ENCODE results near the gene B3GNT5.

Gene B3GNT5

DNA sequence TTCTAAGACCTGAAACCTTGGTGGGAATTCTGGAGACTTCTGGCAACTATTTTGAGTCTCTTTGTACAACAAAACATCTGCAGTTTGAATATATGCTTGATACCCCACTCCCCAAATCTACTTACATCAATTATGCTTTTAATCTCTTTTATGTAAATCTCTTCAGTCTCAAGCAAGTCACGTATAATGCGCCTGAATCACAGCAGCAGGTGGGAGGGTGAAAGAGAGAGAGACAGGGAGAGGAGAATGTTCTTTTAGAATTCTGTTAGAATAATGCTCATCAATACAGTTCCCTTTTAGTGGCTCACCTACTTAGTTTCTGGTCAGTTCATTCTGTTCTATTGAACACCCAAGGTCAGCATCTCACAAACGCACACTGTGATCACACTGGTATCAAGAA is 22.2 kb upstream of the B3GNT5 start:
- DNase-seq (ENCODE audit: low read depth) = no peak

DNA sequence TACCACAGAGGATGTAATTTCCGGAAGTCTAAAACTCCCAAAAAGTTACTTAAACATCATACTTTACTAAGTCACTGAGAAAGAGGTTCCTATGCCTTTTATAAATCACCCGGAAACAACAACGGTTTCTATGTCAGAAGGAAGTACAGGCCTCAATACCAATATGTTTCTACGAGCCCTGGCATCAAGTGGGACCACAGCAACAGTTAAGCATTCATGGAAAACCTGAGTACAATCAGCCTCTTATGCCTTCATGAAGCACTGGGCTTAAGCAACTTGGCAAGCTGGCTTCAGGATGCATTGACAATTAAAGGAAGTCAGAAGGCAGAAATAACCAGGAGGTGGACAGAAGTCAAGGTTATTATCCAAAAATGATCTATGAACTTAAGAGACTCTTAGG is 19.1 kb upstream of the B3GNT5 start:
- no peak for DNase-seq (ENCODE audit: low read depth)

DNA sequence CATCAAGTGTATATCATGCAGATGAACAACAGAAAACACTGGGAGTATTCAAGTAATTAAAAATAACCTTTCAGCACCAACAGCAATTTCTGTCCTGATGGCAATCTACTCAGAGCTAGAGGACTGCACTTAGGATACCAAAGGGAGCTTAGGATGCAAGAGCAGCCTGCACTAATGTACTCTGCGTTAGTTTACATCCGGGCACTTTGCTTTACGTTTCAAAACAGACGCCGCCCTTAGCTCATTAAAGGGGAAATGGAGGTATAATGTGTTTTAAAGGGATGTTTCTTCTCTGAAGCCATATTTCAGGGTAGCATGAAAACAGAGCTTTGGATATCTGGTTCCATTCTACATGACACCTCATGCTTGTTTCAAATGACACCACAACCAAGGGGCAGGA is 14.0 kb upstream of the B3GNT5 start:
- DNase-seq (ENCODE audit: low read depth) = no peak

DNA sequence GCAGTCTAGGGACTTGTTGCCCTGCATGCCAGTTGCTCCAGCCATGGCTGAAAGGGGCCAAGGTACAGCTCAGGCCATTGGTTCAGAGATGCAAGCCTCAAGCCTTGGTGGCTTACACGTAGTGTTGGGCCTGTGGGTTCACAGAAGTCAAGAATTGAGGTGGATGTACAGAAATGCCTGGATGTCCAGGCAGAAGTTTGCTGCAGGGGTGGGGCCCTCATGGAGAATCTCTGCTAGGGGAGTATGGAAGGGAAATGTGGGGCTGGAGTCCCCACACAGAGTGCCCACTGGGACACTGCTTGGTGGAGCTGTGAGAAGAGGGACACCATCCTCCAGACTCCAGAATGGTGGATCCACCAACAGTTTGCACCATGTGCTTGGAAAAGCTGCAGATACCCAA is 10.6 kb upstream of the B3GNT5 start:
- no peak for DNase-seq (ENCODE audit: low read depth)

DNA sequence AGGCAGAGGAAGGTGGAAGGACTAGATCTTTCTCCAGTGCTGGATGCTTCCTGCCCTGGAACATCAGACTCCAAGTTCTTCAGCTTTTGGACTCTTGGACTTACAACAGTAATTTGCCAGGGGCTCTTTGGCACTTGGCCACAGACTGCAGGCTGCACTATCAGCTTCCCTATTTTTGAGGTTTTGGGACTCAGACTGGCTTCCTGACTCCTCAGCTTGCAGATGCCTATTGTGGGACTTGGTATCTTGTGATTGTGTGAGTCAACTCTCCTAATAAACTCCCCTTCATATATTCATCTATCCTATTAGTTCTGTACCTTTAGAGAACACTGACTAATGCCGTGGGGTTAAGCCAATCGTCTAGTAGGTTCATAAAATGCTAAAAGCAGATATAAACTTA is 8.8 kb upstream of the B3GNT5 start:
- no peak for DNase-seq (ENCODE audit: low read depth)

DNA sequence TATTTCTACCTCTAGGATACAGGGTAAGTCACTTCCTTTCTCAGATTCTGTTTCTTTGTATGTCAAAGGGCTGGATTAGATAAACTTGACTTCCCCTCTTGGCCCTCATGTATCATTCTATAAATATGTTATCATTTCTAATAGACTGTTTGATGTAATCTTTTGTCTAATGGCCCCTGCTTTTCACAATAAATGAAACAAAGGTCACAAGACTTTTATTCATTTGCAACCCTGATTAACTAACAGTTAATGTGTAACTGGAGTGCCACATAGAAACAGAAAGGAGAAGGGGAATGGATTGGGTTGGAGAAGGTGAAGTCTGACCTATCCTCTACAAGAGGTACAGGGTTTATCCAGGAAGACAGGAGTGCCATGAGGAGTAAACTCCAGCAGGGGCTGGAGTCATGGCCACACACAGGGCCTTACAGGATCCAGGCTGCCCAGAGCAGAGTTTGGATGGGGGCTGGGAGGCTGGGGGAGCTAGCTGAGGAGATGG is 8.0 kb upstream of the B3GNT5 start:
- no peak for DNase-seq (ENCODE audit: low read depth)

DNA sequence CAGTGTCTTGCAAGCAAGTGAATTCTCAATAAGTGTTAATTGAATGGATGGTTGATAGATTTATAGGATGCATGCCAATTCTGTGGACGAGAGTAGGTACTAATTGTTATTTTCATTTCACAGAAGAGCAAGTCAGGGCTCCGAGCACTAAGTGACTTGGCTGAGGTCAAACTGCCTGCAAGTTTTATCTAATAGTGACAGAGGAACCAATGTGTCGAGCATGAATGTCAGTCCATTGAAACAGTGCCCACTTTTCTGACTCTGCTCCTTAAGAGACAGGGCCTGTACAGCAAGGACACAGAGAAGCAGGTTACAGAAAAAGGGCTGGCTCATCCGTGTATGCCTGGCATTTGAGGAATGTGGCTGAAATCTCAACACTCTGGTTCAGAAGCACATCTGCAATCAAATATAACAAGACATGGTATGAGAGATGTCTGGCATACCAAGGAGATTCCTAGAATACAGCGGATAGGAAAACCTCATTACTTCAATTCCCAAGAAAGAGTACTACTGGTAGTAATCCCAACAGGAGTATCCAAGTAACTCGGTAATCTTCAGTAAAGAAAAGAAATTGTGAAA is 6.0 kb upstream of the B3GNT5 start:
- no peak for DNase-seq (ENCODE audit: low read depth)

DNA sequence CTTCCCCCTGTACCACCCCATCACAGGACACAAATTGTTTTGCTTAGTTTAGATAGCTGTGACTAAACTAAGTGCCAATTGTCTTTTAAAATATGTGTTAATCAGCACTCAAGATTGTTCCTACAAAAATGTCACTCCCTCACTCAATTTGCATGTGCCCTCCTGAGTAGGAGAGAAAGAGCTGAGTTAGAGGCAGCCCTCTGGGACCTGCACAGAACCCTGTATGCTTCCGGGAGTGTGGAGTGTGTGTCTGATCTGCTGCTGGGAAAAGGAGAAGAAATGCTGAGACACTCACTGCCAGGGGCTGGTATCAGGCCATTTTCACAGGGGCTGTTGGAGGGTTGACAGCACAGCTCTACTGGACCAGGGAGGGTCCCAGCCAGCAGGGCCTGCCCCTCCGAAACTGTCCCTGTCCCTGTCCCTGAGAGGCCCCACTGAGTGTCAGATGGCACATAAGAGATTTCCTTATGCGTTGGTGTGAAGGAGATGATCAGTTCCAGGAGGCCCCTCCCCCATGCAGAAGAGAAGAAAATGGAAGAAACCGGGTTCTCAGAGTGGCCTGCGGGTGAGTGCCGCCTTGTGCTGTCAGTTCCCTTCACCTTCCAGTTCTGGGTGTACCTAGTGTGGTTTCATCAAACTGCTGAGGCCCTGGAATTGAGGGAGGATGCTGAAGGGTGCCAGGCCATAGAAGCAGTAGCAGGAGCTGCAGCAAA is 3.9 kb upstream of the B3GNT5 start:
- DNase-seq (ENCODE audit: low read depth) = no peak

DNA sequence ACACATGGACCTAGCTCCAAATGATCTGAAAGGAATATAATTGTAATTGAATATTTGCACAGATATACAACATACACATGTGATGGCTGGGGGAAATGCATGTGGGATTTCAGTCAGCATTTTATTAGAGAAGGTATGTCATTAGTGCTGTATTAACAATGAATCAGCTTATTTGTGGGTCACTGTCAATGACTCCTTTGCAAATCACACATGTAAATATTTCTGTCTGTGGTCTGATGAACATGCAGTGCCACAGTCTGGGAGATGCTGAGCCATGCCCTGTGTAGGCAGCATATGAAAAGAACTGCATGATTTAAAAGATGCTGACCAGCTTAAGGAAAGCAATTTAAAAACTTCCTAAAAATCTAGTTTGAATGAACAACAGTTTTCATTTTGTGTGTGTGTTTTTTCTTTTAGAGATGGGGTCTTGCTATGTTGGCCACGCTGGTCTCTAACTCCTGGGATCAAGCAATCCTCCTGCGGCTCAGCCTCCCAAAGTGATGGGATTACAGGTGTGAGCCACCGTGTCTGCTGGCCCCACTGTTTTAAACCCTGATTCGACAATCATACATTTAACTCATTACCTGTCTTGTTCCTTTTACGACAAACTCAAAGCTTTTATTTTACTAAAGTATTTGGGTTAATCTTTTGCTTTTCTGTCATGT is 803 bp upstream of the B3GNT5 start:
- no peak for DNase-seq (ENCODE audit: low read depth)

DNA sequence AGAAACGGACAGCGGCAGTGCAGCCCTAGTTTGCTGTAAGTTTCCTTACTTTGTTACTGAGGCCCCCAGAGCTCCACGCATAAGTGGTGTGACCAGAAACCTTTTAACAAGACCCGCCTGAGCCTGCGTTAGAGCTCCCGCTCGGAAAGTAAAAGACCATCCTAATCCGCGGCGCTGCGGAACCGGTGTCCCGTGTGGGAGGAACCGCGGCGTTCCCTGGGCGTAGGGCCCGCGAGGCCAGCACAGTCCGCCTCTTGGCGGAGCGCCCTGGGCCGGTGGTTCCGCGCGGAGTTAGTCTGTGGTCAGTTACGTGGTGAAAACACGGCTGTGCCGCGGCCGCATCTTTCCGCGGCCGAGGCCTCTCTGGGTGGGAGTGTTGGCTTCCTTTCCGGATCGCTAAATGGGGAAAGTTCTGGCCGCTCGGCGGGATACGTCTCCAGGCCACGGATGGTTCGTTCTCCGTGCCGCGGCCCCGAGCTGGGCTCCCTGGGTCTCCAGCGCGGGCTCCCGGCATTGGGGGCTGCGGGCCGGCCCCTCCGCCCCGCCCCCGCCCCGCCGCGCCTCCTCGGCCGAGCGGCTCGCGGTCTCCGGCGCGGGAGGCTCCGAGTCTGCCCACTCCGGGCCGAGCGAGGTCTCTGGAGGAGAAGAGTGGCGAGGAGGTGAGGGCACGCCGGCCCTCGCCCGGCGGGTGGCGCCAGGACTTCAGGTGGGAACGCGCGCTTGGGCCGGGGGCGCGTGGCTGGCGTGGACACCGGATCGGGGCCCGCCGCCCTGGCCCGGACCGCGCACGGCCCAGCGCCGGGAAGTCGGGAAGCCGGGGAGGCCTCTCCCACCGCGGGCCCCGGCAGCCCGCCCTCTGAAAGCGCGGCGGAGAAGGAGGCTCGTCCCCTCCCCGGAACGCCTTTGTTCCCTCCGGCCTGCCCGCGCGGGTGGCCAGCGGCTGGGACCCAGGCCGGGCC is 754 bp downstream of the B3GNT5 start:
- peak; percentile 12 for DNase-seq (ENCODE audit: low read depth)

DNA sequence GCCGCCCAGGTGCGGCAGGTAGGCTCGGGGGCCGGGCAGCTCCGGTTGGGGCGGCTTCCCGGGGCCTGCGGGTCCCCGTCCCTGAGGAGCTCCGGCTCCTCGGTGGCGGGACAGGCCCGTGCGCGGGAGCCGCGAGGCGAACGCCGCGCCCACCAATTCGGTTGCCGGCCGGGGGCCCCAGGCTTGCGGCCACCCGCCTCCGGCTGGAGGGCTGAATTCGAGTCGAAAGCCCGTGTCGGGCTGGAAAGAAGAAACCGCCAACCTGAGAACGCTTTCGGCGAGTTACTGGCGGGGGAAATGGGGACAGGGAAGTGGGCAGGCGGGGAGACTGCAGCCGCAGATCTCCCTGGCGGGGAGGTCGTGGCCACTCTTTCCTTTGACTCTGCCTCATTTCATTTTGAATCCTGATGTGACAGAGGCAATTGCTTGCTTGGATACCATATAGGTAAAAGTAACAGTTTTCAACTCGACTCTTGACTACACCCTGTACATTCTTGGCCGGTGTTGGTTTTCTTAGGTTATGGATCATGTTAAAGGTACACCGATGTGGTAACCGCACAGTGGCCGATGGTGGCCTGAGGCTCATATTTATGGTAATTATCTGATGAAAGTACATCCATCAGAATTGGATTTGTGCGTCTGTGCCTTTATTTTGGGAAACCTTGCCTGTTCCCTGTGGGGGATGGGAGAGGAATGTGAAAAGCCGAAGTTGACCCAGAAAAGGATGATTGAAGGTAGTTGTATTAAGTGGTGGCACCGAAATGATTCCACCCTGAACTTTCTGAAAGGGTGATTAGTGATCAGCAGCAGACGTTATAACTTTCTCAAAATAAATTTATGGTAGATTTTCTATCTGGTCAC is 1.7 kb downstream of the B3GNT5 start:
- no peak for DNase-seq (ENCODE audit: low read depth)

DNA sequence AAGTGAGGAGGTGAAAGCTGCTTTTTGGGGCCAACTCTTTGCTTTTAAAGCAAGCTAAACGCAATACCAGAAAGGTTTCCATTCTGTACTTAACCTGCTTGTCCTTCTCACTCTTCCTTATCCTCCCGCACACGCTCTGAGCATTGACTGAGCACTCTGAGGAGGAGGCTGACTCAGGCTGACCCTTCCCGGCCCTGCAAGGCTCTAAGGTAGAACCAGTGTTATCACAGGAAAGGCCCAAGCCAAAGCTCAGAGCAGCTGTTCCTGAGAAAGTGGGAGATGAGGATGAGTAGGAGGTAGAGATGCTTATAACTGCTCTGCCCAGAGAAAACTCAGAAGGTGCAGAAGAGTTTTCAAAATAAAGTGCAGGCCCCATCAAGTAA is 2.3 kb downstream of the B3GNT5 start:
- no peak for DNase-seq (ENCODE audit: low read depth)

DNA sequence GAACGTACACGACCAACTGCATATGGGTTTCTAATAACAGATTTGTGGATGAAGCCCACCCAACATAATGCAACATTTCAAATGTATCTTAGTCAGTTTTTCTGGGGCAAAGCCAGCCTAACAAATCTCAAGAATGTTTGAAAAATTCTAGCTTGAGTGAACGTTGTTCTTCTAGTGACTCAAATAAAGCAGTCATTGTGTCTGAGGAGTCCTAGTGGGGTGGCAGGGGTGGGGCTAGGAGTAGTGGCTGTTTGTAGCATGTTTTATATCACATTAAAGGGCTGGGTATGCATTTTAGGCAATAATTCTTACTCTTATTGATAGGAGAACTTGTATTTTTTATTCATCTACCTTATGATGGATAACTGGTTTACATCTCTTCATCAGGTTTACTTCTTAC is 6.0 kb downstream of the B3GNT5 start:
- DNase-seq (ENCODE audit: low read depth) = no peak

DNA sequence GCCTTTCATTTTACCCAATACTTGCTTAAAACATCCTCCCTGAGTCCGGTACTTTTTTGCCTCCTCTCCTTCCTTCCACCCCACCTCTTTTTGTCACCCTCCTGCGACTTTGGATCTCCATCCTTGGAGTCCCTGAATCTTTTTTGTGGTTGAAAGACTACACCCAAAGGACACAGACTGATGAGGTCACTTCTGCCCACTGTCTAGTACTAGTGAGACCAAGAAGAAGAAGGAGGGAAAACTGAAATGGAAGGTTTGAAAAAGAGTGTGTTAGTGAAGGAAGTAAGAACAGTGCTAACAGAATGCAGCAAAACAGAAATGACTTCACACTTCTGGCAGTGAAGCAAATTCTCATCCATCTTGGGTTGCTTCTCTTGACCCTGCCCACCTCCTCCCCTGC is 6.6 kb downstream of the B3GNT5 start:
- no peak for DNase-seq (ENCODE audit: low read depth)

DNA sequence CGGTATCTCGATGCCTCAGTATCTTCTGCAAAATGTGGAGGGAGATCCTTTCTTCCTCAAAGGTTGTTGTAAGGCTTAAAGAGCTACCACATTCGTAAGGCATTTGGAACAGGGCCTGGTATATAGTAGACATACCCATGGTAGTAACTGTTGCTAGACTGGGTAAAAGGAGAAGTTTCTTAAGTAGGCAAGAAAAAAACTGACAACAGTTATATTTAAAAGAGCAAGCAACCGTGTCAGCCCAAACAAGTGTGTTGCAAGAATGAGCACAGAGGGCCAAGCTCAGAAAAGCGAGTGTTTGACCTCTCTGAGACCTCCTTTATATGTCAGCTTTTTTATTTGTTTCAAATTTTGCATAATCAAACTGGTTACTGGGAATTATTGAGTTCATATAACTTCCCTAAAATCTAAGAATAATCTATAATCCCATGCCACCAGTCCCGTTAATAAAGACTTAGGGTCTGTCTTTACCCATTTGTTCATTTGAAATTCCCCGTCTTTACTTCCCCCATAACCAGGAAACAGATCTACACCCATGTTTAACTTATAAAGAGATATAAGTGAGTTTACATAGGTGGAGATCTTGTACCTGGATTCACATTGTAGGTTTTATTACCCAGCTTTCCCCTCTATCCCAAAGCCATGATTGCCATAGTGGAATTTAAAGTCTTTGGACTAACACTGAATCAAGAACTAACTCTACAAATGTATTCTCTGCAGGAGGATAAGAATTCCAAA is 7.3 kb downstream of the B3GNT5 start:
- no peak for DNase-seq (ENCODE audit: low read depth)

DNA sequence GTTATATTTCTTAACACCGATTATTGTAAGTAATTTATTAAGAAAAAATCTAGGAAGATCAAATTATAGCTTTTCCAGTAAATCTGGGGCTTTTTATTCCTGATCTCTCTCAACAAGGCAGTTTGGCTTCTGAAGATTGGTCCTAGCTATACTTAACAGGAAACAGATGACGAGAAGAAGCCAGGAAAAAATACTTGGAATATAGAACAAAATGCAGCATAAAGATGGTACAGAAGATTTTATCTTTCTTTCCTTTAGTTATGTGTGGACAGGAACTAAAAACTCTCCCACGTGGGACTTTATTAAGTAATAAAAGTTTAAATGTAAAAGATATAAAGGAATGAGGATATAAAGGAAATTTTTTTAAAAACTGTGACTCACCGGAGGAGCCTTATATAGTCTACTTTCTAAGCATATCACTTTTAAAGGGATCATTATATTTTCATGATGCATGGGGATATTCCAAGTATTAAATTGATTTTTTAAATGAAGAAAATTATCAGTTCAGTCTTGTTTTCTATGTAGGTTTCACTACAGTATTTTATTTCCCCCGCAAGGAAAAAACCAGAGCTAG is 8.2 kb downstream of the B3GNT5 start:
- no peak for DNase-seq (ENCODE audit: low read depth)

DNA sequence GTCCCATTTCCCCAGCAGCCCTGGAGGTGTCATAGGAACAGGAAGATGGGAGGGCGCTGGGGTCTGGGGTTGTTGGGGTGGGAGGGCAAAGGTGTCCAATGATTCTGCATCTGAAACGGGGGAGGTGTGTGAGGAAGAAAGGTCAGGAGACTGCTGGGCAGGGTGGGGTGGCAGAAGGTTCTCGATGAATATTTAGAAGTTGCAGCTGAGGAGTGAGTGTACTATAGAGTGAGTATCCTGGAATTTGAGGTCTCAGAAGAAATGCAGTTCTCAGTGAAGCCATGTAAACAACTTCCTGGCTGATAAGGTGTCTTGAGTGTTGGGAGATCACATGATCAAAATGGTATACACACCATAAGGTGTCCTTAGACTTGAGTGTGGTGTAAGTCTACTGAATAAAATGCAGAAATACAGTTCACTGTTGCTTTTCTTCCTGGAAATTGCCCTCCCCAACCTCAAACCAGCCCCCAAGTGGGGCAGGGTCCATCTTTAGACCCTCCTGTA is 9.9 kb downstream of the B3GNT5 start:
- DNase-seq (ENCODE audit: low read depth) = no peak

DNA sequence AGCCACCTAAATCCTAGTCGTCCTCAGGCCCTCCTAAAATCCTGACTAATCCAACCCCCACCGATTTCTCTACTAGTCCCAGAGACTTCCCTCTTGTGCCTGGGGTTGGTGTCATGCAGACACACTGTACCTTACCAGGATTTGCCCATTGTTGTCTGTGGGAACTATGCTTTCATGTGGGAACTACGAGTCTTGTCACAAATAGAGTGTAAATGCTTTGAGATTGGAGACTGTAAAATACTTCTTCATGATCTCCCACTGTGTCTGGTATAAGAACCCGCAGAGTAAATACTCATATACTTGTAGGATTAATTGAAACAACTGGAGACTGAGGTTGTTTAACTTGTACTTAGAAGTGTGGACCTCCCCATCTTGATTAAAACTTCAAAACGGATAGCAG is 11.2 kb downstream of the B3GNT5 start:
- DNase-seq (ENCODE audit: low read depth) = no peak

DNA sequence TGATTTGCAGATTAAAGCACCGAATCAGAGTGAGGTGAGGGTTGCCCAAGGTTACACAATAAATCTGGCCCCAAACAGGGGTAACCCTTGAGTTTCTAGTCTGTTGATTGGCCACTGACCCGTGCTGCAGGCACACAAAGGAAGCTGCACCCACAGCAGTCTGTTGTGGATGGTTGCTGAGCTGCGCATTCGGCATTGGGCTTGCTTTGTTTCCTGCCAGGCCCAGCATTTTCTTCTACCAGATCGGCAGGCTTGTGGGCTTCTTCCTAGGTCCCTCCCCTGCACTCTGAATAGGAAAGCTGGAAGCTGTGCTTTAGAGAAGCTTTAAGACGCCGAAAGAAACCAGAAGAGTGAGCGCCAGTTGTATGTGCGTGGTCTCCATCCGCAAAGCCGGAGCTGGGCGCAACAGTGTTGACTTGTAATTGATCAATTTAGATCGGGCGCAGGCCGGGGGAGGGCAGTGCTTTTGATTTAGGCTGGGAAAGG is 12.1 kb downstream of the B3GNT5 start:
- no peak for DNase-seq (ENCODE audit: low read depth)

DNA sequence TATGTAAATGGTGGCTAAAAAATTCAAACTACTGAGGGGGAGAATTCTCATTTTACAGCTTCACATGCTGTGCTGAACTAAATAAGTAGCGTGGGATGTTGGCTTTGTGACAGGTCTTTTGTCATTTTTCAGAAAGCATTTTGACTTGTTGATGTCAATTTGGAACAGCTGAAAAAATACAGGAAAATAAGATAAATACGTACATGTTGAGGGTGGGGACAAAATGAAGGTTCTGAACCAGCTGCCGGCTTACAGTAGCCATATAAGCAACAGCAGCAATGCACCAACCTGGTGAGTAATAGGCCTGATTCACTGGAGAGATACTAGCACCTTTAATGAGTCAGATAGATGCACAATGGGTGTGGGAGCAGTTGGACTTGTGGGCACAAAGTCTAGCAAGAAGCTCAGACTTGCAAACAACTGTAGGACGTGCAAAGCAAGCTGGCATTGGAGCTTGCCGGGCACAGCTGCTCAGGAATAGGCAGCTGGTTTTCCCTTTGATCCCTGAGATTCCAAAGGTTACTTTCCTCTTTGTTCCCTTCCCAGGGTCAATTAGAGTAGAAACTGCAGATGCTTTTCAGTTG is 12.9 kb downstream of the B3GNT5 start:
- DNase-seq (ENCODE audit: low read depth) = peak; percentile 10

Measured in stimulated activated CD8-positive, alpha-beta memory T cell treated with anti-CD3 and anti-CD28 coated beads, Interleukin-12 subunit alpha, Interleukin-12 subunit beta, amount 100 ng/mL, for 4 hours (primary cell).